ENCODE results near the gene MCTP1. TPM values are rescaled to one million over a fixed set of nuclear protein-coding genes. Genes with fewer than 3 reads are reported as not detected.
A peak's percentile ranks its signal among the peaks of the same experiment; 100 is the strongest.

MCTP1 gene
- polyA plus RNA-seq, 3 donors, result 34.4 to 72.9 (median 55.5) TPM

DNA sequence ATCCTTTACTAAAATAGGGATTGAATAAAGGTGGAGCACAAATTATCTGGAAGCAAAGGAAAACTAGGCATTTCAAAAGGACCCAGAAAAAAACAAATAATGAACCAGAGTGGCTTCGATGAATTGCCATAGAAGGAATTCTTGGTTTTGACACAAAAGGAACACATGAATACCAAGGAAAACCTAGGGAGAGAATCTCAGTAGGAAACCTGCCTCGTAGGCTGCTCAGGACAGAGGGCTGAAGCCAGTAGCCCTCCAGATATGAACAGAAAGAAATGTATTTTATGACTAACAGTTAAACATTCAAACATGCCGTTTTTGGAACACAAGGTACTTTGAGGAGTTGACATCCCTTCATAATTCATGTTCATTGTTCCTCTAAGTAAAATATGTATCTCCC, 420.9 kb downstream of the MCTP1 start:
- no peaks in the 10 kb centered on the region for H3K9me3 ChIP-seq (replicated peaks in 1 of 2; ENCODE audit: control insufficient read depth in 1 of 2, insufficient read depth in 1 of 2, low read length in 2 of 2)
- peaks cover 44 to 83% of the 10 kb centered on the region in 2 donors for H3K36me3 ChIP-seq (replicated peaks in 1 of 2; ENCODE audit: control insufficient read depth in 1 of 2, insufficient read depth in 2 of 2, low read length in 2 of 2)
- no peak overlapping the region for H2AFZ ChIP-seq (ENCODE audit: insufficient read depth, low read depth, low read length, poor library complexity, severe bottlenecking)
- no peaks in the 10 kb centered on the region for H3K27me3 ChIP-seq (ENCODE audit: control insufficient read depth in 2 of 2, insufficient read depth in 2 of 2, low read length in 2 of 2)
- whole genome bisulfite sequencing (ENCODE audit: insufficient coverage), result 83% methylated on average over 1 of the region's 3 CpGs
- Mint-ChIP-seq H3K36me3 (peaks cover 56 to 61% of the 10 kb centered on the region in 2 donors), H3K4me3 (no peak overlapping the region), H3K27ac (peak overlapping the region in 1 of 7 donors; percentile 37), H3K9me3 (no peaks in the 10 kb centered on the region), H3K4me1 (no peaks in the 10 kb centered on the region), H3K27me3 (ENCODE audit: low read depth in 3 of 3) (no peaks in the 10 kb centered on the region)
- no peak for TF ChIP-seq CTCF (IDR thresholded peaks at IDR 0.05)
- H3K4me2 ChIP-seq (replicated peaks; ENCODE audit: extremely low read depth, low read length, poor library complexity, severe bottlenecking), result no peak overlapping the region
- no peaks in the 10 kb centered on the region for H3K4me1 ChIP-seq (ENCODE audit: control insufficient read depth in 1 of 2, insufficient read depth in 2 of 2, low read length in 2 of 2)
- no peak for DNase-seq
- no peak overlapping the region for H3K27ac ChIP-seq (ENCODE audit: low read depth in 1 of 2, low read length in 2 of 2)
- no peak overlapping the region for H3K9ac ChIP-seq (ENCODE audit: insufficient read depth, low read length, poor library complexity, severe bottlenecking)
- H4K20me1 ChIP-seq (ENCODE audit: insufficient read depth, low read length), result no peaks in the 10 kb centered on the region
- no peaks in the 10 kb centered on the region for H3K79me2 ChIP-seq (ENCODE audit: insufficient read depth, low read length)
- H3K4me3 ChIP-seq (replicated peaks in 1 of 3; ENCODE audit: low read depth in 2 of 3, low read length in 3 of 3), result no peak overlapping the region
- intact Hi-C loops (cut with micrococcal nuclease), result no loop called here

- Histone ChIP-seq H3K27me3 (ENCODE audit: control insufficient read depth in 2 of 2, insufficient read depth in 2 of 2, low read length in 2 of 2) (no peaks in the 10 kb centered on the region), H3K27ac (ENCODE audit: low read depth in 1 of 2, low read length in 2 of 2) (no peak overlapping the region), H2AFZ (ENCODE audit: insufficient read depth, low read depth, low read length, poor library complexity, severe bottlenecking) (no peak overlapping the region), H3K79me2 (ENCODE audit: insufficient read depth, low read length) (no peaks in the 10 kb centered on the region), H3K9me3 (replicated peaks in 1 of 2; ENCODE audit: control insufficient read depth in 1 of 2, insufficient read depth in 1 of 2, low read length in 2 of 2) (no peaks in the 10 kb centered on the region), H4K20me1 (ENCODE audit: insufficient read depth, low read length) (no peaks in the 10 kb centered on the region), H3K36me3 (replicated peaks in 1 of 2; ENCODE audit: control insufficient read depth in 1 of 2, insufficient read depth in 2 of 2, low read length in 2 of 2) (peaks cover 21 to 67% of the 10 kb centered on the region in 2 donors), H3K9ac (ENCODE audit: insufficient read depth, low read length, poor library complexity, severe bottlenecking) (no peak overlapping the region), H3K4me1 (ENCODE audit: control insufficient read depth in 1 of 2, insufficient read depth in 2 of 2, low read length in 2 of 2) (no peaks in the 10 kb centered on the region), H3K4me2 (replicated peaks; ENCODE audit: extremely low read depth, low read length, poor library complexity, severe bottlenecking) (no peak overlapping the region), H3K4me3 (replicated peaks in 1 of 3; ENCODE audit: low read depth in 2 of 3, low read length in 3 of 3) (no peak overlapping the region)
- no peaks in the 10 kb centered on the region for H3K9me3 Mint-ChIP-seq
- no peak for TF ChIP-seq CTCF (IDR thresholded peaks at IDR 0.05)
- no peak for DNase-seq
- intact Hi-C loops (cut with micrococcal nuclease), result no loop called here
- H3K4me1 Mint-ChIP-seq, result no peaks in the 10 kb centered on the region
- H3K4me3 Mint-ChIP-seq, result no peak overlapping the region
- no peak overlapping the region for H3K27ac Mint-ChIP-seq
- peaks cover 37 to 43% of the 10 kb centered on the region in 2 donors for H3K36me3 Mint-ChIP-seq
- WGBS (ENCODE audit: insufficient coverage), result 20% methylated on average over 1 of the region's 2 CpGs
- H3K27me3 Mint-ChIP-seq (ENCODE audit: low read depth in 3 of 3), result no peaks in the 10 kb centered on the region
These were observed 427.8 kb downstream of the MCTP1 start for GRCh38 chr5:94857111-94857510.
